HG02759 (cell line): ENCODE data around the gene MRGPRE.

Experiments used
- ATAC-seq: cut with Tn5 transposase; IDR thresholded peaks from one replicate; pipeline ENCODE4 v1.9.1; 2021; ENCODE audit warnings: mild to moderate bottlenecking, moderate library complexity; ENCODE audit not compliant: unreplicated experiment

MRGPRE gene

GRCh38 chr11:3181725-3182461, 50.3 kb downstream of the MRGPRE start:
- ATAC-seq = no peak

DNA sequence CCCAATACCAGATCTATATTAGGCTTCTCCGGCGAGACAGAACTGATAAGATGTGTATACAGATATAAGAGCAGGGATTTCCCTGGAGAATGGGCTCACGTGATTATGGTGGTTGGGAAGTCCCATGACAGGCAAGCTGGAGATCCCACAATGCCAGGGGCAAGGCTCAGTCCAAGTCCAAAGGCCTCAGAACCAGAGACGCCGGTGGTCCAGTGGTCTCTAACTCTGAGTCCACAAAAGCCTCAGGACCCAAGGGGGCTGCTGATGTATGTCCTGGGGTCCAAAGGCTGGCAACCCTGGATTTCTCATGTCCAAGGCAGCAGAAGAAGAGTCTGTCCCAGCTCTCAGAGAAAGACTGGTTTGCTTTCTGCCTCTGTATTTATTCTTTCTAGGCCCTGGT, 51.3 kb downstream of the MRGPRE start:
- no peak for ATAC-seq

DNA sequence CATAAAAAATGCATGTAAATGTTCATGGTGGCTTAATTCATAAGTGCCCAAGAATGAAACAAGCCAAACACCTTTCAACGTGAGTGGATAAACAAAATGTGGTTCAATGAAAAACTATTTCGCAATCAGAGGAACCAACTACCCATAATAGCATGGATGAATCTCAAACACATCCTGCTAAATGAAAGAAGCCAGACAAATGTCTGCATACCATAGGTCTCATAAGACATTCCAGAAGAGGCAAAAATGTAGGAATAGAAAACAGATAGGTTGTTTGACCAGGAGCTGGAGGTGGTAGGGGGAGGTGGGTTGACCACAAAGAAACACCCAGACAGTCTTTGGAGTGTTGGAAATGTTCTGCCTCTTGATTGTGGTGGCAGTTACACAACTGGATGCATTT, 53.9 kb downstream of the MRGPRE start:
- ATAC-seq = no peak

DNA sequence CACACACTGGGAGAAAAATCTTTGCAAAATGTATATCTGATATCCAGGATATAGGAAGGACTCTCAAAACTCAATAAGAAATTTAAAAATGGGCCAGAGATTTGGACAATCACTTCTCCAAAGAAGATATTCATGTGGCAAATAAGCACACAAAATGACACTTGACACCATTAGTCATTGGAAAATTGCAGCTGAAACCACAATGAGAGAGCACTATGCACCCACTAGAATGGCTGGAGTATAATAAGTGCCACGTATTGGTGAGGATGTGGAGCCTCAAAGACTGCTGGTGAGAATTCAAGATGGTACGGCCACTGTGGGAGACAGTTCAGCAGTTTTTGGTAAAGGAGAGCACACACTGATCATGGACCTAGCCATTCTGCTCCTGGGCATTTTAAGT, 54.3 kb downstream of the MRGPRE start:
- no peak for ATAC-seq
